Measurements from ENCODE around the gene CMC4.

DNA sequence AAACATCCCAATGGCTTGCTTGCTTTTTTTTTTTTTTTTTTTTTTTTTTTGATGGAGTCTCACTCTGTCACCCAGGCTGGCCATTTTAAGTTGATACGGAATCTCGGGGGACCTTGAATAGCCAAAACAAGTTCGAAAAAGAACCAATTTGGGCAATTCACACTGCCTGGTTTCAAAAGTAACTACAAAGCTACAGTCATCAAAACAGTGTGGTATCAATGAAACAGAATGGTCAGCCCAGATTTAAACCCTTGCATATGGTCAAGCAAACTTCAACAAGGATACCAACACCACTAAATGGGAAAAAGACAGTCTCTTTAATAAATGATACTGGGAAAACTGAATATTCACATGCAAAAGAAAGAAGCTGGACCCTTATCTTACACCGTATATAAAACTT is 42.2 kb upstream of the CMC4 start:
- TF ChIP-seq EZH2 (IDR thresholded peaks at IDR 0.05), result no peak
- TF ChIP-seq, protein P1, sequence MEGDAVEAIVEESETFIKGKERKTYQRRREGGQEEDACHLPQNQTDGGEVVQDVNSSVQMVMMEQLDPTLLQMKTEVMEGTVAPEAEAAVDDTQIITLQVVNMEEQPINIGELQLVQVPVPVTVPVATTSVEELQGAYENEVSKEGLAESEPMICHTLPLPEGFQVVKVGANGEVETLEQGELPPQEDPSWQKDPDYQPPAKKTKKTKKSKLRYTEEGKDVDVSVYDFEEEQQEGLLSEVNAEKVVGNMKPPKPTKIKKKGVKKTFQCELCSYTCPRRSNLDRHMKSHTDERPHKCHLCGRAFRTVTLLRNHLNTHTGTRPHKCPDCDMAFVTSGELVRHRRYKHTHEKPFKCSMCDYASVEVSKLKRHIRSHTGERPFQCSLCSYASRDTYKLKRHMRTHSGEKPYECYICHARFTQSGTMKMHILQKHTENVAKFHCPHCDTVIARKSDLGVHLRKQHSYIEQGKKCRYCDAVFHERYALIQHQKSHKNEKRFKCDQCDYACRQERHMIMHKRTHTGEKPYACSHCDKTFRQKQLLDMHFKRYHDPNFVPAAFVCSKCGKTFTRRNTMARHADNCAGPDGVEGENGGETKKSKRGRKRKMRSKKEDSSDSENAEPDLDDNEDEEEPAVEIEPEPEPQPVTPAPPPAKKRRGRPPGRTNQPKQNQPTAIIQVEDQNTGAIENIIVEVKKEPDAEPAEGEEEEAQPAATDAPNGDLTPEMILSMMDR (IDR thresholded peaks at IDR 0.05), result no peak
